ENCODE data around the gene GNPDA2. TPM values are rescaled to one million over a fixed set of nuclear protein-coding genes. Genes with fewer than 3 reads are reported as not detected.
A peak's percentile ranks its signal among the peaks of the same experiment; 100 is the strongest.

The GNPDA2 gene
- total RNA-seq, 1 donor from 2014 or later = 8.4 TPM

DNA sequence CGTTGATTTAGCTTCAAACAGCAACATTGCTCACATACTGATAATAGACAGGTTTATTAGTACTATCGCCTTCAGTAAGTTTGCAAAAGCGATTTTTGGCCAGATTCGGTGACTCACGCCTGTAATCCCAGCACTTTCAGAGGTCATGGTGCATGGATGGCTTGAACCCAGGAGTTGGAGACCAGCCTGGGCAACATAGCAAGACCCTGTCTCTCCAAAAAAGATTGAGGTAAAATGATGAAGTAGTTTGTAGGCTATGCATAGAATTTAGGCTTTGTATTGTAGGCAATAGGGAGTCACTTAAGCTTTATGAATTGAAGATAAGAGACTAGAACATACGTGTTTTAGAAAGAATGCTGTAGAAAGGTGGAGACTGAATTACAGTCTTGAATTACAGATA lies 1.1 kb upstream of the GNPDA2 start:
- no peaks in the 10 kb centered on the region for H3K27me3 ChIP-seq (ENCODE audit: control insufficient read depth, insufficient read depth, low read length)
- TF ChIP-seq CTCF (IDR thresholded peaks at IDR 0.05; ENCODE audit: insufficient read depth, low read length, severe bottlenecking) = no peak
- FAIRE-seq (no peak), DNase-seq (ENCODE audit: low read depth) (no peak)
- H3K36me3 ChIP-seq (ENCODE audit: control insufficient read depth, insufficient read depth, low read length) = no peaks in the 10 kb centered on the region
- H3K4me3 ChIP-seq (ENCODE audit: low read depth, low read length) = no peak overlapping the region

DNA sequence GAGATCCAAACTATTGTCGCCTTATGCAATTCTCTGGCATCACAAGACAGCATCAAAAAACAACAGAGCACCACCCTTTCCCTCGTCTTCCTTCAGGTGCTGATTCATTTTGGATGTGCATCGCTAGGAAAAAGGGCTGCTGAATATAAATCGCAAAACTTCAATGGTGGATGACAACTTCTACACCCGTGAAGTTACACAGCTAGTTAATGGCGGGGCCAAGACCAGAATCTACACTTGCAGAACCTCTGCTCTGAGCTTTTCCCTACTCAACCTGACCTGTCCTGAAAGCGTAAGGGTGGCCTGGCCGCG lies 674 bp downstream of the GNPDA2 start:
- FAIRE-seq (no peak), DNase-seq (ENCODE audit: low read depth) (peak; percentile 40)
- H3K4me3 ChIP-seq (ENCODE audit: low read depth, low read length) = peak overlapping the region; percentile 65
- no peak for TF ChIP-seq CTCF (IDR thresholded peaks at IDR 0.05; ENCODE audit: insufficient read depth, low read length, severe bottlenecking)
- H3K27me3 ChIP-seq (ENCODE audit: control insufficient read depth, insufficient read depth, low read length) = no peaks in the 10 kb centered on the region
- H3K36me3 ChIP-seq (ENCODE audit: control insufficient read depth, insufficient read depth, low read length) = no peaks in the 10 kb centered on the region

GRCh38 chr4:44725166-44725565 lies 1.2 kb downstream of the GNPDA2 start:
- Histone ChIP-seq H3K36me3 (ENCODE audit: control insufficient read depth, insufficient read depth, low read length) (no peaks in the 10 kb centered on the region), H3K27me3 (ENCODE audit: control insufficient read depth, insufficient read depth, low read length) (no peaks in the 10 kb centered on the region), H3K4me3 (ENCODE audit: low read depth, low read length) (no peak overlapping the region)
- DNase-seq (ENCODE audit: low read depth) (no peak), FAIRE-seq (no peak)
- TF ChIP-seq CTCF (IDR thresholded peaks at IDR 0.05; ENCODE audit: insufficient read depth, low read length, severe bottlenecking) = no peak

- H3K4me3 ChIP-seq (ENCODE audit: low read depth, low read length) = no peak overlapping the region
- no peaks in the 10 kb centered on the region for H3K36me3 ChIP-seq (ENCODE audit: control insufficient read depth, insufficient read depth, low read length)
- H3K27me3 ChIP-seq (ENCODE audit: control insufficient read depth, insufficient read depth, low read length) = no peaks in the 10 kb centered on the region
- peak; percentile 88 for DNase-seq (ENCODE audit: low read depth)
- TF ChIP-seq CTCF (IDR thresholded peaks at IDR 0.05; ENCODE audit: insufficient read depth, low read length, severe bottlenecking) = no peak
- FAIRE-seq = no peak
Measured at GRCh38 chr4:44722001-44722400, 4.4 kb downstream of the GNPDA2 start.

- no peak for TF ChIP-seq CTCF (IDR thresholded peaks at IDR 0.05; ENCODE audit: insufficient read depth, low read length, severe bottlenecking)
- DNase-seq (ENCODE audit: low read depth) (no peak), FAIRE-seq (no peak)
- H3K4me3 ChIP-seq (ENCODE audit: low read depth, low read length) = no peak overlapping the region
- no peaks in the 10 kb centered on the region for H3K27me3 ChIP-seq (ENCODE audit: control insufficient read depth, insufficient read depth, low read length)
- H3K36me3 ChIP-seq (ENCODE audit: control insufficient read depth, insufficient read depth, low read length) = no peaks in the 10 kb centered on the region
Measured at GRCh38 chr4:44720371-44720770, 6.0 kb downstream of the GNPDA2 start.

GRCh38 chr4:44716597-44716996 lies 9.8 kb downstream of the GNPDA2 start:
- TF ChIP-seq CTCF (IDR thresholded peaks at IDR 0.05; ENCODE audit: insufficient read depth, low read length, severe bottlenecking) = no peak
- Histone ChIP-seq H3K4me3 (ENCODE audit: low read depth, low read length) (no peak overlapping the region), H3K36me3 (ENCODE audit: control insufficient read depth, insufficient read depth, low read length) (peaks cover 2% of the 10 kb centered on the region), H3K27me3 (ENCODE audit: control insufficient read depth, insufficient read depth, low read length) (no peaks in the 10 kb centered on the region)
- FAIRE-seq = no peak
- DNase-seq (ENCODE audit: low read depth) = no peak
